Right lobe of liver (tissue), 4 donors: ENCODE results near the gene PRR18.

Experiments
- POLR2A ChIP-seq: fragments of 450-650 bp; IDR thresholded peaks from one replicate; pipeline ENCODE4 v1.6.1; 2017; ENCODE audit warnings: antibody characterized with exemption, mild to moderate bottlenecking
- TF ChIP-seq, protein P1 (sequence below), 4 donors: fragments of 200-600 bp in 3 of 4; fragments of 450-650 bp in 1 of 4; IDR thresholded peaks; one replicate each; pipeline versions ENCODE4 v1.5.1 to v1.8.0; 2016 to 2022; ENCODE audit warnings: antibody characterized with exemption in 4 of 4, mild to moderate bottlenecking in 2 of 4
- donor health status: DM: no; HTN: no; CAD: no.
- donor health status: DM: no; HTN: no; CAD: no.
- donor health status: DM: no; HTN: yes; CAD: no.

DNA sequence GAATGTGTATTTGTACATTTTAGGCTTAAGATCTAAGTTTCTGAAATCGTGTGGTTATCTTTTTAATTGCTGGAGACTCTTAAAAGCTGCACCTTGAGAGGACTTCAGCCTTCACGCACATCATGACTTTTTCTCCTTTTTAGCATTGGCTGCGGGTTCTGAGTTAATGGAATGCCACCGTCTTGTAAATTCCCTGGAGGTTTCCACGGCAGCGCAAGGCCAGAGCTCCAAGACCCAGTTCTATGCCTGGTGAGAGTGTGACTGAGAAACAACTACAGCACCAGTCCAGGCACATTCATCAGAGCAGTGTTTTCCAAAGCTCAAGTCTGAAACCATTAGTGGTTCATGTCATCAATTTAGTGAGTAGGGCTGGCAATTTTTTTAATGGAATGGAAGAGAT, 23.0 kb downstream of the PRR18 start:
- TF ChIP-seq, protein P1, sequence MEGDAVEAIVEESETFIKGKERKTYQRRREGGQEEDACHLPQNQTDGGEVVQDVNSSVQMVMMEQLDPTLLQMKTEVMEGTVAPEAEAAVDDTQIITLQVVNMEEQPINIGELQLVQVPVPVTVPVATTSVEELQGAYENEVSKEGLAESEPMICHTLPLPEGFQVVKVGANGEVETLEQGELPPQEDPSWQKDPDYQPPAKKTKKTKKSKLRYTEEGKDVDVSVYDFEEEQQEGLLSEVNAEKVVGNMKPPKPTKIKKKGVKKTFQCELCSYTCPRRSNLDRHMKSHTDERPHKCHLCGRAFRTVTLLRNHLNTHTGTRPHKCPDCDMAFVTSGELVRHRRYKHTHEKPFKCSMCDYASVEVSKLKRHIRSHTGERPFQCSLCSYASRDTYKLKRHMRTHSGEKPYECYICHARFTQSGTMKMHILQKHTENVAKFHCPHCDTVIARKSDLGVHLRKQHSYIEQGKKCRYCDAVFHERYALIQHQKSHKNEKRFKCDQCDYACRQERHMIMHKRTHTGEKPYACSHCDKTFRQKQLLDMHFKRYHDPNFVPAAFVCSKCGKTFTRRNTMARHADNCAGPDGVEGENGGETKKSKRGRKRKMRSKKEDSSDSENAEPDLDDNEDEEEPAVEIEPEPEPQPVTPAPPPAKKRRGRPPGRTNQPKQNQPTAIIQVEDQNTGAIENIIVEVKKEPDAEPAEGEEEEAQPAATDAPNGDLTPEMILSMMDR (IDR thresholded peaks at IDR 0.05): no peak
- no peak for TF ChIP-seq POLR2A
